GM12873 (cell line): Measurements from ENCODE around the gene BHLHE23.

ENCODE experiments used
- TF ChIP-seq, protein P1 (sequence below): IDR thresholded peaks from 2 replicates; pipeline ENCODE4 v1.5.1; 2012; ENCODE audit warnings: low read depth, mild to moderate bottlenecking, moderate library complexity, low read length, control low read depth; ENCODE audit not compliant: insufficient read depth; ENCODE audit errors: missing control alignments

The BHLHE23 gene

DNA sequence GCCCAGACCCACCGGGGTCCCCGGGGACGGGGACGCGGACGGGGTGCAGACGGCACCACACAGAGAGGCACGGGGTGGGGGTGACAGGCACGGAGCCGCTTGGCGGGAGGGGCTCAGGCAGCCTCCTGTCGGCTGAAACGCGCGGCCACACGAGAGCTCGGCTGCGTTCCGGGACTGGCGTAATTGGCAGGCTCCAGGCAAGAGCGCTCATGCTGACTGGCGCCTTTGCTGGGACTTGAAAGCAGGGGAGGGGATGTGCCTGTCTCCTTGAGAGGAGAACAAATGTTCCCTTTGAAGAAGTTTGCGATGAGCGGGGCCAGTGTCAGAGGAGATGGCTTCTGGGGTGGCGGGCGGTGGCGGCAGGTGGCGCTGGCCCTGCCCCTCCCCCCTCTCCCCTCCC is 25.8 kb downstream of the BHLHE23 start:
- TF ChIP-seq, protein P1, sequence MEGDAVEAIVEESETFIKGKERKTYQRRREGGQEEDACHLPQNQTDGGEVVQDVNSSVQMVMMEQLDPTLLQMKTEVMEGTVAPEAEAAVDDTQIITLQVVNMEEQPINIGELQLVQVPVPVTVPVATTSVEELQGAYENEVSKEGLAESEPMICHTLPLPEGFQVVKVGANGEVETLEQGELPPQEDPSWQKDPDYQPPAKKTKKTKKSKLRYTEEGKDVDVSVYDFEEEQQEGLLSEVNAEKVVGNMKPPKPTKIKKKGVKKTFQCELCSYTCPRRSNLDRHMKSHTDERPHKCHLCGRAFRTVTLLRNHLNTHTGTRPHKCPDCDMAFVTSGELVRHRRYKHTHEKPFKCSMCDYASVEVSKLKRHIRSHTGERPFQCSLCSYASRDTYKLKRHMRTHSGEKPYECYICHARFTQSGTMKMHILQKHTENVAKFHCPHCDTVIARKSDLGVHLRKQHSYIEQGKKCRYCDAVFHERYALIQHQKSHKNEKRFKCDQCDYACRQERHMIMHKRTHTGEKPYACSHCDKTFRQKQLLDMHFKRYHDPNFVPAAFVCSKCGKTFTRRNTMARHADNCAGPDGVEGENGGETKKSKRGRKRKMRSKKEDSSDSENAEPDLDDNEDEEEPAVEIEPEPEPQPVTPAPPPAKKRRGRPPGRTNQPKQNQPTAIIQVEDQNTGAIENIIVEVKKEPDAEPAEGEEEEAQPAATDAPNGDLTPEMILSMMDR: no peak

DNA sequence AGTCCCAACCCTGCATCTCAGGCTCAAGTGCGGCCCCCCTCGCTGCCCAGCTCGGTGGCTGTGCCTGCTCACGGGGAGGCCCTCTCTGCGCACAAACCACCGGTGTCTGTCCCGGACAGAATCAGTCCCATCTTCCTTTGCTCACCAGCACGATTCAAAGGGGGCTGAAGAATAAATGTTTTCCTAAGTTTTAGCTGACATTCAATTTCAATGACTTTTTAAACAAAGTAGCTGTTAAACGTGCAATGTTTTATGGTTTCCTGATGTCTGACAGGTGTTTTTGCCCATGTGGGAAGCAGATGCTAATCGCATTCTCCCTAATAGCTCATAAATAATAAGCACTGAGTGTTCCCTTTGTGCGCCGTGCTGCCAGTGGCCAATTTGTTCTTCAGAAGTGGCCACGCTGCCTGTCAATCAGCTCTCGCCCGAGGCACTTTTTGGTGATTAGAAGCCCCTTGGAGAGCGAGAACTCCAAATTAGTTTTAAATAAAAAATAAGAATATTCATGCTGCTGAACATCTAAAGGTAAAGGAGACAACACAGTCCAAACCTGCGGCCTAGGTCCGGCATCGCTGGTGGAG is 26.3 kb downstream of the BHLHE23 start:
- TF ChIP-seq, protein P1: no peak

DNA sequence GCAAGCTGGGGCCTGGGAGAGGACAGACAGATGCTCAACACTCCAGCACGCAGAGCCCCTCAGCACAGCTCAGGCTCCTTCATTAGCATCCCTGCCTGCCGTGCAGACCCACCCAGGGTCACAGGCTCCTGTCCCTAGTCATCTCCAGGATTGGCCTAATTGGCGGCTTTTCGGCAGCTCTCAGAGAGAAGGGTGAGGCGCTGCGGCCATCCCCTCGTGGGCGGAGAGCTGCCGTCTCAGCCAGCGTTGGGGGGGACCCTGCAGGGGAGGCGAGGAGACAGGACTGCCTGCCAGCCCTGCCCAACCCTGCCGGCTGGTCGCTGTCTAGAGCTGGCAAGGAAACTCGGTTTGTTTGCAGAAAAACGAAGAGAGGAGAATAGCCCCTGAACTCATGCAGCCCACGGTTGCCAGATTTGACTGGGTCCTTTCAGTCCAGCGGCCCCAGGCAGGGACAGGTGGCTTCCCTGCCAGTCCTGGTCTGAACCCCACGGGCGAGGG is 26.8 kb downstream of the BHLHE23 start:
- TF ChIP-seq, protein P1: no peak

DNA sequence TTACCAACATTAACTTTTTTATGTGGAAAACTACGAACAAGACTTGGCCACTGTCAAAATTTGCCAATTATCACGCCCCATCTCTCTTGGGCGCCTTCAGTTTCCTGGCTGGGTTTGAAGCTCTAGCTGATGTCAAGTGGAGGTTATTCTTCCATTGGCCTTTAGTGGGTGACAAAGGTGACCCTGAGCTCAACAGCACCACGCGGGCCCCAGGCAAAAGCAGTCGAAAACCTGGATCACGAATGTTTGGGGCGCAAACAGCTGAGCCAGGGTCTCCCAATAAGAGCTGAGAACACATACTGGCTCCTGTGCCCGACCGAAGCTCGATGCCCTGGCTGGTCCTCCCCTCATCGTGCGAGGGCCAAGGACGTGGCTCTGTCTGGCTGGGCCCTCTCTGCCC is 27.5 kb downstream of the BHLHE23 start:
- TF ChIP-seq, protein P1: peak; percentile 7

DNA sequence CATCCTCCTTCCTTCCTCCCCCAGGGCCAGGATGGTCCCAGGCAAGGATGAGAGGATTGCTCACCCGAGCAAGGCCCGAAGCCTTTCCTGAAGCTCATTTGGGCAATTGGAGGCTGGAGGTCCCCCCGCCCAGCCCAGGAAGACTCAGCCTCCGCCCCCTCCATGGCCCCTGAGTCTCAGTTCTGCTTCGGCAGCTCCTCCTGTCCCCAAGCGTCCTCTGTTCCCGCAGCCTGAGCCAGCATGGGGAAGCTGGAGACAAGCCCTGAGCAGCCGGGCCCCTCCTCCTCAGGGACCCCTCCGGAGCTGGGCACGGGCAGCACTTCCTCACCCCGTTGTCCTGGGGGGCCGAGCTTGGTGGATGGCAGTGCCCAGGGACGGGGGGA is 28.2 kb downstream of the BHLHE23 start:
- TF ChIP-seq, protein P1: no peak

DNA sequence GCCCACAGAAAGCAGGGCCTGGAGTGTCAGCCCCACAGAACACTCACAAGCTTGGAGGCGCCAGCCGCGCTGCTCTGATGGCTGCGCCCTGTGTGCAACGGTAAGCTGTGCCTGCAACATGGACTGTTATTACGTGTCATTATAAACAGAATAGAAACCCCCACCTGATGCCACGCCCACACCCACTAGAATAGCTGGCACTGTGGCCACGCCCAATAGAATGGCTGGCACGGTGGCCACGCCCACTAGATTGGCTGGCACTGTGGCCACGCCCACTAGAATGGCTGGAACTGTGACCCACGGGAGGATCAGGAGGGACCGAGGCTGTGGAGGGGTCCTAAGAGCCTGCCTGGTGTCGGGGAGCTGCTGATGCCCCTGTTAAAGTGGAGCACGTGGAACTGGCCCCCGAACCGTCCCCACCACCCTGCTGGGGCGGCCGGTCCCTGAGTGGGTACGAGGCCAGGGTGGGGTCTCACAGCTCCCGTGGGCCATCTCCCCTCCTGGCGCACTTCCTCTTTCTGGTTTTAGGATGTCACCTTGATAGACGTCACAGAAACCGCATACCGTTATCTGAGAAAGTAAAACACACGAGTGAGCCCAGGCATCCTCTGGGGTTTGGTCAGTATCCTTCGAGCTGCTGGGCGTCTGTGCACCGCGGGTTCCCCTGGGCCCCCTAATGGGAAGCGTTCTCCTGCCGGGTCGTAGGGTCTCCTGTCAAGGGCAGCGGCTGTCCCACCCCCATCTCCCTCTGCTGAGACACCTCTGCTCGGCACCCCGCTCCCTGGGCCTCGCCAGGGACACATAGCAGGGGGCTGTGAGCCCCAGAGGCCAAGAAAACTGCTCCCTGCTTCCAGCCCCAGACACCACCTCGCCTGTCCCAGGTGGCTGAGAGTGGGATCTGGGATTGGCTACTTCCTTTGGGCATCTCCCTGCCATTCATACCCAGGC is 28.9 kb downstream of the BHLHE23 start:
- TF ChIP-seq, protein P1: no peak

DNA sequence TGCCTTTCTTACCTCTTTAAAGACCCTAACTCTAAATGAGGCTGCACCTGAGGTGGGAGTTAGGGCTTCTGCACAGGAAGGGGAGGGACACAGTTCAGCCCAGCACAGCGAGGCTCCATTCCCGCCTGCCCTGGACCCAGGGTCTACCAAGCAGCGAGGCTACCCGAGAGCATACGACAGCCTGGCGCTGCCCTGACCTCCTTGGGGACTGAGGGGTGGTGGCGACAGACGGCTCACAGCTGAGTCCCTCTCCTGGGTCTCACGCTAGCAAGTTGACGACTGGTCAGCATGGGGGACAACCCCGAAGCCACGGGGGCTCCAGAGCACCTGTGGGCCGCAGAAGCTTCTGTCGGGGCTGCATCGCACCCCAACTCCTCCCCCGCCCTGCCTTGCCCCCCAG is 29.9 kb downstream of the BHLHE23 start:
- TF ChIP-seq, protein P1: no peak
